Left colon (tissue), 2 donors: ENCODE measurements around the gene PEDS1. TPM values are rescaled to one million over a fixed set of nuclear protein-coding genes. Genes with fewer than 3 reads are reported as not detected.
"Not testable (repeated sequence)": the region's sequence is repeated elsewhere in the genome, so short reads cannot be mapped to it uniquely, and the experiment has no call there.

ENCODE experiments used
- ATAC-seq: fragments of 200-7000 bp; cut with Tn5 transposase; one replicate; pipeline ENCODE4 v1.9.1; 2020; ENCODE audit warnings: mild to moderate bottlenecking, moderate library complexity
- DNase-seq, 2 donors: peaks; one replicate each; pipeline ENCODE4 v3.0.0-alpha.2; 2020
- intact Hi-C, 2 donors: fragments of 100-400 bp; cut with DNase I in 1 of 2; cut with micrococcal nuclease in 1 of 2; formaldehyde crosslinking; loops; one replicate each; pipeline versions ENCODE4 v1.11.2 to v1.14.0; 2022; cut with DNase I, micrococcal nuclease
- total RNA-seq, 2 donors: library from RNA; stranded (reverse); fragmentation: NEBNext Ultra II Directional; extraction: Animal tissue kit (Norgen Biotek cat#: 25700); gene quantifications; one replicate each; pipeline ENCODE4 v1.2.1, GENCODE V29; 2021
- donor health status: DM: no; HTN: no; CAD: no.
- donor health status: DM: yes; HTN: yes; CAD: no.

The PEDS1 gene
- total RNA-seq, 2 donors from 2014 or later: 21.4 to 29.6 TPM

- DNase-seq (peak; percentile 84 to 89), ATAC-seq (peak; percentile 44)
- intact Hi-C loops: loop anchor here in 1 of 2 donors (10.0 kb wide), 1 partner anchor 182 kb away; no protein-coding TSS in a partner anchor
These were observed 39.1 kb upstream of the PEDS1 start for GRCh38 chr20:50192364-50193198.

- ATAC-seq: peak; percentile 21
- intact Hi-C loops: loop anchor here in 1 of 2 donors (10.0 kb wide), 1 partner anchor 183 kb away; no protein-coding TSS in a partner anchor
- peak; percentile 45 to 70 for DNase-seq
These were observed 38.2 kb upstream of the PEDS1 start for GRCh38 chr20:50191544-50192363.

GRCh38 chr20:50191065-50191543 is 37.6 kb upstream of the PEDS1 start:
- ATAC-seq (peak; percentile 44), DNase-seq (peak; percentile 66 to 80)
- intact Hi-C loops: loop anchor here in 1 of 2 donors (10.0 kb wide), 1 partner anchor 184 kb away; no protein-coding TSS in a partner anchor

DNA sequence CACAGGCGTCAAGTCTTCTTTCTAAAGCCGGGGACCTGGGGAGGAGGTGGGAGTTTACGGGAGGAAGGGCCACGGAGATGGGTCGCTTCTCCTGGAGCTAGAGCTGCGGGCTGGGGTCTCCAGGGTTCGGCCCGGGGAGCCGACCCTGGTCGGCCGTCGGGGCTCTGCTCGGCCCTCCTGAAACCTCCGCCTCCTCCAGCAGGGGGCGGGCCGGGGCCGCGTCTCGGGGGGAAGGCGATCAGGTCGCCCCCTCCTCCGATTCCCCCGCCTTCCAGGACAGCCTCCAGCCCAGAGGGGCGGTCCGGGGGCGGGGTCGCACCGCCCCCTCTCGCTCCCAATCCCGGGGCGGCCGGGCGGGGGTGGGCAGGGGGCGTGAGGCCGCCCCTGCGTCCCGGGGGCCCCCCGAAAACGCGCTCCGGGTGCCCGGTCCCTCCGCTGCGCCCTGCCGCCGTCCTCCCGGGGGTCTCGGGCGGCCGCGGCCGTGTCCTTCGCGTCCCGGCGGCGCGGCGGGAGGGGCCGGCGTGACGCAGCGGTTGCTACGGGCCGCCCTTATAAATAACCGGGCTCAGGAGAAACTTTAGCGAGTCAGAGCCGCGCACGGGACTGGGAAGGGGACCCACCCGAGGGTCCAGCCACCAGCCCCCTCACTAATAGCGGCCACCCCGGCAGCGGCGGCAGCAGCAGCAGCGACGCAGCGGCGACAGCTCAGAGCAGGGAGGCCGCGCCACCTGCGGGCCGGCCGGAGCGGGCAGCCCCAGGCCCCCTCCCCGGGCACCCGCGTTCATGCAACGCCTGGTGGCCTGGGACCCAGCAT is 36.9 kb upstream of the PEDS1 start, which contains the start of gene CEBPB:
Gene CEBPB, plus strand, starts transcription at position 580 of the 814 bp plus-strand sequence. Its CDS starts 204 bp downstream, at position 784.
- ATAC-seq: peak; percentile 67
- peak; percentile 87 to 90 for DNase-seq
- intact Hi-C loops: loop anchor here in 1 of 2 donors (10.0 kb wide), 1 partner anchor 184 kb away; no protein-coding TSS in a partner anchor

DNA sequence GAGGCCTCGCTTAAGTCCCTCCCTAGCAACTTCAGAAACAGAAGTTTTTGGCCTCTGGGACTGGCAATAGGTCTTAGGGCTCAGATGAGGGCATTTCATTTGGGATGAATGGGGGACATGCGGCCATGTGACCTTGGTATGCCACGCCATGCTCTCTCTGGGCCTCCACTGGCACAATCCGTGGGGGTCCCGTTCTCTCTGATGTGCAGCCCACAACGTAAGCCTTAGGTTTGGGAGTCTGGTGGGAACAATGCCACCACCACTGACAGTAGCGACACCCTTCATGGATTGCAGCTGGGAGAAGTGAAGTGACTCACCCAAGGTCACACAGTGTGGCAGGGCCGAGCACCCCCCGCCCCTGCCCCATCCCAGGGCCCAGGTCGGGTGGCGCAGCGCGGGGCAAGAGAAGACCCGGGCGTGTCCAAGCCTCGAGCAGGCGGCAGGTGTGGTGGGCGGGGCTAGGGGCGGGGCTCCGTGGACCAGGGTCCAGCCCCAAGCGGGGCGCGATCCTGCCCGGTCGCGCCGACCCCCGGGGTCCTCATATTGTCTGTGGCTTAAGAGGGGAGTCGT is 36.2 kb upstream of the PEDS1 start:
- DNase-seq (peak; percentile 84 to 94), ATAC-seq (peak; percentile 65)
- intact Hi-C loops: loop anchor here (5.0 to 10.0 kb wide), 4 partner anchors 185 to 388 kb away; no protein-coding TSS in a partner anchor

DNA sequence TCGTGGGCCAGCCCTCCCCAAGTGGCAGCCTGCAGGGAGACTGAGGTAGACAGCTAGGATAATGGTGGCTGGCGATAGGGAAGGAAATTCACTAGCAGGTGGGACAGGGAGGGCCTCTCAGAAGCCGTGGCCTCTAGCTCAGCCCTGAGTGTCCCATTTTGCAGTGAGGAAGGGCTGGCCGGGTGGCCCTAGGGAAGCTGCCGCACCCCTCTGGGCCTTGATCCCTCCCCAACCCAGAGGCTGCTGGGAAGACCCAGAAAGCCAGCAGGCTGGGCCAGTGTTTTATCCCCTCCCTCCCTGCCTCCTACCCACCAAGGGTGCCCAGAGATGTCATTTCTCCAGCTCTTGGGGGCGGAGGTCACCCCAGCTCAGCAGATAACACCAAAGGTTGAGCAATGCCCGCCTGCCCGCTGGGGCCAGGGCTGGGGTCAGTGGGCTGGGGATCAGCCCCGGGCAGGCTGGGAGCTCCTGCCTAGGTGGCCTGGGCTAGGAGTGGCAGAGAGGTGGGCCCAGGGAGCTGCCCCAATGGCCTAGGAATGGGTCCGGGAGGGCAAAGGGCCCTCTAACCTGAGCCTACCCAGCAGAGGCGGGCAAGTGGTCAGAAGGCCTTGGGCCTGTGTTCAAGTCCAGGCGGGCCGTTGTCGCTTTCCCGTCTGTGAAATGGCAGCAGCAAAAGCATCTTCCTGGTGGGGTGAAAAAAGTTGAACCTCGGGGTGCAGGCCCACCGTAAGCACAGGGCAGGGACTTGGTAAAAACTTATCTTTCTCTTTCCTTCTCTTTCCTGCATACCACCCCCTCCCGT is 35.6 kb upstream of the PEDS1 start:
- intact Hi-C loops: loop anchor here (5.0 to 10.0 kb wide), 3 partner anchors 273 to 388 kb away; no protein-coding TSS in a partner anchor
- DNase-seq (no peak), ATAC-seq (no peak)

GRCh38 chr20:50188287-50188688 is 34.8 kb upstream of the PEDS1 start:
- ATAC-seq (no peak), DNase-seq (no peak)
- intact Hi-C loops: loop anchor here (5.0 to 10.0 kb wide), 3 partner anchors 274 to 389 kb away; no protein-coding TSS in a partner anchor

GRCh38 chr20:50187403-50188051 is 34.0 kb upstream of the PEDS1 start:
- ATAC-seq: peak; percentile 20

DNA sequence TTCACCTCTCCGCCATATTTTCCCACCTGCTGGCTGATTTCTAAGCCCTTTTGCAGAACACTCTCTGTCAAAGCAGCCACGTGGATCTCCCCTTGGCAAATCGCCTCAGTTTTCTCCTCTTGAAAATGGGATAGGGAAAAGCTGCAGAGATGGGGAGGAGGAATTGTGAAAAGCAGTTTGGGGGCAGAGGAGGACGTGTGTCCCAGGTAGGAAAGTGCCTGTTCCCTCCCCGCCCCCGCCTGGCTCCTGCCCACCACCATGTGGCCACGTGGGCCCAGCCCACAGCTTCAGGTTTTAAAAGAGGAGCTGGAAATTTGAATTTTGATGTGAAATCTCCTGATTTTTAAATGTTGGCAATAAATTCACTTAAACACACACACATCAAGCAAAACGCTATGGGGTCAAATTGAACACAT is 33.5 kb upstream of the PEDS1 start:
- intact Hi-C loops: loop anchor here (2.0 to 10.0 kb wide), 4 partner anchors 274 to 390 kb away; no protein-coding TSS in a partner anchor
- DNase-seq: no peak
- no peak for ATAC-seq

More at GRCh38 chr20:50187403-50188051, 34.0 kb upstream of the PEDS1 start:
- intact Hi-C loops: loop anchor here (2.0 to 10.0 kb wide), 4 partner anchors 273 to 390 kb away; no protein-coding TSS in a partner anchor
- DNase-seq: peak; percentile 43 to 73

GRCh38 chr20:50186151-50186885 is 32.8 kb upstream of the PEDS1 start:
- ATAC-seq (peak; percentile 28), DNase-seq (peak; percentile 84 to 98)
- intact Hi-C loops: loop anchor here (2.0 to 10.0 kb wide), 4 partner anchors 274 to 391 kb away; no protein-coding TSS in a partner anchor

DNA sequence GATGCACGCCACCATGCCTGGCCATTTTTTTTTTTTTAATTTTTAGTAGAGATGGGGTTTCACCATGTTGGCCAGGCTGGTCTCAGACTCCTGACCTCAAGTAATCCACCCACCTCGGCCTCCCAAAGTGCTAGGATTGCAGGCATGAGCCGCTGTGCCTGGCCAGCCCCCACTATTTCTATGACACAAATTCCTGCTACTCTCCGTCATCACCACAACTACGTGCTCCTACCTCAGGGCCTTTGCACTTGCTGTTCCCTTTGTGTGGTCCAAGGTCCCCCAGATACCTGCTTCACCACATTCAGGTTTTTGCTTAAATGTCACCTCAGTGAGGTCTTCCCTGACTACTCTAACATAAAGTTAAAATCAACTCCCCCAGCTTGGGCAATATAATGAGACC is 31.9 kb upstream of the PEDS1 start:
- DNase-seq: no peak
- intact Hi-C loops: loop anchor here (5.0 to 10.0 kb wide), 3 partner anchors 277 to 392 kb away; no protein-coding TSS in a partner anchor
- no peak for ATAC-seq

DNA sequence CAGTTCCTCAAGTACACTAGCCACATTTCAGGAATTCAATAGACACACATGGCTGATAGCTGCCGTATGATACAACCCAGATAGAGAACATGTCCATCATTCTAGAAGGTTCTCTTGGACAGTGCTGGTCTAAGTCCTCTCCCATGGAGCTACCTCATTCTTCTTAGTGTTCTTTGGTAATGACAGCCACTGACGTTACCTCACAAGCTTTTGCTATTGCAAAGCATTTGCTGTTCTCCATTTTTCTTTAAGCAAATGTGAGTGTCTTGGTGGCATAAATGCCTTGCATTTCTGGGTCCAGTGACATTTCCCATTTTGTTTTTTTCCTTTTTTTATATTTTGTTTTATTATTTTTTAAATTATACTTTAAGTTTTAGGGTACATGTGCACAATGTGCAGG is 28.8 kb upstream of the PEDS1 start:
- ATAC-seq (no peak), DNase-seq (no peak)
- intact Hi-C loops: loop anchor here in 1 of 2 donors (10.0 kb wide), 1 partner anchor 392 kb away; no protein-coding TSS in a partner anchor

DNA sequence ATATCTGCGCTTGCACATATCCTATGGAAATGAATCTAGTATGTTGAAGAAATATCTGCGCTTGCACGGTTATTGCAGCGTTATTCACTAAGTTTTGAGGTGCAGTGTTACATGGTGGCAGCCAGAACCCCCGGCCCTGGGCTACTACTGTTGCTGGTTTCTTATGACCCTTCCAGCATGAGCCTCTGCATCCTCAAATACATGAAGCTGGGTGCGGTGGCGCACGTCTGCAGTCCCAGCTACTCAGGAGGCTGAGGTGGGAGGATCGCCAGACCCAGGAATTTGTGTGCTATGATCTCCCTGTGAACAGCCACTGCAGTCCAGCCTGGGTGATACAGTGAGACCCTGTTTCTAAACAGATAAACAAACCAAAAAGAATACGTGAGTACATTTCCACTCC is 27.8 kb upstream of the PEDS1 start:
- no peak for DNase-seq
- ATAC-seq: no peak
- intact Hi-C loops: loop anchor here in 1 of 2 donors (10.0 kb wide), 1 partner anchor 393 kb away; no protein-coding TSS in a partner anchor

DNA sequence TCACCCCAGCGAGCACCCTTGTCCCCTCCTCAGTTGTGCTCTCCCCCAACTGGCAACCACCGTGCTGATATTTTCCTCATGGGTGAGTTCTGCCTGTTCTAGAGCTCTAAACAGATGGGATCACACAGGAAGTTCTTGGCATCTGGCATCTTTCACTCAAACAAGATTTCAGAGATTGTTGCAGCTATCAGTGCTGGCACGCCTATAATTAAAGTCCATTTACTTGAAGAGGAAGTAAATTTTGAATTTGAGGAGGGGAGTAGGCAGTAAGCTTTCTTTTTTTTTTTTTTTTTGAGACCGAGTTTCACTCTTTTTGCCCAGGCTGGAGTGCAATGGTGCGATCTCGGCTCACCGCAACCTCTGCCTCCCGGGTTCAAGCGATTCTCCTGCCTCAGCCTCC is 25.1 kb upstream of the PEDS1 start:
- DNase-seq, intact Hi-C loops: not testable (repeated sequence)
- ATAC-seq: peak; percentile 66
